ENCODE data around the gene ABTB2.
A peak's percentile ranks its signal among the peaks of the same experiment; 100 is the strongest.

Gene ABTB2

DNA sequence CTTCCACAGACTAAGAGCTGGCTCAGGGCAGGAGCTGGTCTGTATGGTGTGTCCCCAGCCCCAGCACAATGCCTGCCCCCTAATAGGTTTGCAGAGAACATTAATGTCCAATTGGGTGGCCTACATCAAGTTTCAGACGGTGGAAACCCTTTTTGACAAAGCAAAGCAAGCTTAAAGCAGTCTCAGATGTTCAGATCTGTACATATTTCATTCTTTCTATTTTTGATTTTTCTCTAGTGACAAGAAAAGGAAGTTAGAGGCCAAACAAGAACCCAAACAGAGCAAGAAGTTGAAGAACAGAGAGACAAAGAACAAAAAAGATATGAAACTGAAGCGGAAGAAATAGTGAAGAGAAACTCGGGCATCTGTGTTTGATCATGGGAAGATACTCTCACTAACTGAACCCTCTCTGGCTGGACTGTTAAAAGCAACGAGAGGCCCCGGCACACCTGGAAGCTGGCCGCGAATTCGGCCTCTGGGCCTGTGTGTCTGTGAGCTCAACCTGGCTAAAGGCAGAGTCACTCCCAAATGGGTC, 211.9 kb downstream of the ABTB2 start:
- FAIRE-seq = peak; percentile 70

DNA sequence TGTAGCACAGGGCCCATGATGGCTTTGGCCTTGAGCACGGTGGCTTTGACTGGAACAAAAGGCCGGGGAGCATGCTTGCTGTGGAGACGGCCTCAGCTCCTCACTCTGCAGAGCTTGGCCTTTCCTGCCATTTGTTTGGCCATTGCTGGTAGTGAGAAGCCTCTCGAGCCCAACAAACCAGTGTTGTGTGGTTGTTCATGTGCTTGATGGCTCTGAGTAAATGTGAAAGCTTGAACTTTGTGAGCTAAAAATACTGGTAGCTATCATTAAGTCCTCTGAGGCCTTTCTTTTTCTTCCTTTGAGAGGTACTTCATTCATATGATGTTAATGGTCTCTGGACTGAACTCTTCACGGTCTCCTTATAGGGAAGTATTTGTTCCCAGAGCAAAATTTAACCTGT, 212.7 kb downstream of the ABTB2 start:
- no peak for DNase-seq (ENCODE audit: extremely low spot score, insufficient read length, low read depth)
- peak; percentile 55 for FAIRE-seq

More for the DNA sequence above, 211.9 kb downstream of the ABTB2 start:
- no peak for DNase-seq (ENCODE audit: extremely low spot score, insufficient read length, low read depth)

DNA sequence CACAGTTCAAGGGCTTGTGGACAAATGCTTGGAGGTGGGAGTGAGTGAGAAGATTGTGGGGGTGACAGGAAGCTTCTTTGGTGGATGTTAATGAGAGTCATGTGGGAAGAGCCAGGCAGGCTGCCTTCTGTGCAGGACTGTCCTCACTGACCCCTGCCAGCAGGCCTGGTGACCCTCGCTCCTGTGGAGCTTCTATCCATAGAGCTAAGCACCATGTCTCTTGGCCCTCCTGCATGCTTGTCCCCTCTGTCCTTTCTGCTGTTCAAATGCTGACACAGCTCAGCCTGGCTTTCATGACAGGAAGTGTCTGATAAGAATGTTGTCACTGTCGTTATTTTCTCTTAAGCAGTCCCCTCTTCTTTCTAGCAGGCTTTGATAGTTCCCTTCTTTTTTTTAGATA, 214.8 kb downstream of the ABTB2 start:
- FAIRE-seq (no peak), DNase-seq (ENCODE audit: extremely low spot score, insufficient read length, low read depth) (no peak)

DNA sequence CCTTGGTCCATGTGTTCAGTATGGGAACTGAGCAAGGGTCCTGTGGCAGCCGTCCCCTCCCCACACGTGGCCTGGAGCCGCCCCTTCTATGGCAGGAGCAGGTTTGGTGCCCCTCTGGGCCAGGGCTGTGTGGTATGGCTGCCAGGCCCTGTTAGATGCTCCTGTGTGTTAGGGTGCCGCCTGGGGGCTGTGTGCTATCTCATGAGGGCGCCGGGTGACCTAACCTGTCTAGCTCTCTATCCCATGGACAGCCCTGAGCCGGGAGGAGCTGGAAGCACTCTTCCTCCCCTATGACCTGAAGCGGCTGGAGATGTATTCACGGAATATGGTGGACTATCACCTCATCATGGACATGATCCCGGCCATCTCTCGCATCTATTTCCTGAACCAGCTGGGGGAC, 217.7 kb downstream of the ABTB2 start:
- DNase-seq (ENCODE audit: extremely low spot score, insufficient read length, low read depth) (no peak), FAIRE-seq (no peak)

DNA sequence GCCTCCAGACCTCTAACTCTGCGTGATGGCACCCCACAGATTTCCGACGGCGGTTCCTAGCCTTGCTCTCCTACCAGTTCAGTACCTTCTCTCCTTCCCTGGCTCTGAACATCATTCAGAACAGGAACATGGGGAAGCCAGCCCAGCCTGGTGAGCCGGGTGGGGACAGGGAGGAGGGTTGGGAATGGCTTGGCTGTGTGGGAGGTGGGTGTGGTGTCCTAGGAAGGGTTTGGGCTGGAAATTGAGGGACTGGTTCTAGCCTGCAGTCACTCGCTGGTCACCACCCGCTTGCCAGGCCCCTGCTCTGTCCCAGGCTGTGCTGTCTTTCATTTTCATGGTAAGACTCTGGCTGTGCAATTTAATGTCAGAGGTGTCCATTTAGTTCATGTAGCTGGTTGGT, 218.5 kb downstream of the ABTB2 start:
- FAIRE-seq = no peak
- no peak for DNase-seq (ENCODE audit: extremely low spot score, insufficient read length, low read depth)

DNA sequence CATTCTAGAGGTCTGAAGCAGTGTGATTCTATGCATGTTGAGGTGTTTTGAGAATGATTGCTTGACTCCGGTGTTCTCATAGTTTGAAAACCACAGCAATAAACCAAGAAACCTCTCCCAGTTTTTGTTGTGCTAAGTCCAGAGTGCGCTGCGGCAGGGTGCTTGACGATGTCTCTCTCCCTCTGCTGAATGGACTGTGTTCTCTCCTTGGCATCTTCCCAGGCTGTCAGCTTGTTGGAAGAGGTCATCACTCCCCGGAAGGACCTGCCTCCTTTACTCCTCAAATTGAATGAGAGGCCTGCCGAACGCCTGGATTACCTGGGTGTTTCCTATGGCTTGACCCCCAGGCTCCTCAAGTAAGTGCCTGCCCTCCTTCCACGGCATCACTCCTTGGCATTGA, 221.4 kb downstream of the ABTB2 start:
- no peak for DNase-seq (ENCODE audit: extremely low spot score, insufficient read length, low read depth)
- FAIRE-seq = no peak

DNA sequence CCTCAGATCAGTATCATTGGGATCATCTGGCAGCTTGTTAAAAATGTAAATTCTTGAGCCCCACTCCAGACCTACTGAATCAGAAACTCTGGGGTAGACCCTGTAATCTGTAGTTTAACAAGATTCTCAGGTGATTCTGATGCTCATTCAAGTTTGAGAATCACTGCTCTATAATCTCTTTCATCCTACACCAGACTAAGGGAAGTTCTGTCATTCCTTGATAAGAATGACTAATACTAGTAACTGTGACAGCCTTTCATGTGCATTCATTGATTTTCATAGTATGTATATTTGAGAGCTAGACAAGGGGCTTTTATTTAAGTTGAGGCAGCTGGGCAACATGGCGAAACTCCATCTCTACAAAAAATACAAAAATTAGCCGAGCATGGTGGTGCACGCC, 222.4 kb downstream of the ABTB2 start:
- FAIRE-seq = no peak
- no peak for DNase-seq (ENCODE audit: extremely low spot score, insufficient read length, low read depth)

DNA sequence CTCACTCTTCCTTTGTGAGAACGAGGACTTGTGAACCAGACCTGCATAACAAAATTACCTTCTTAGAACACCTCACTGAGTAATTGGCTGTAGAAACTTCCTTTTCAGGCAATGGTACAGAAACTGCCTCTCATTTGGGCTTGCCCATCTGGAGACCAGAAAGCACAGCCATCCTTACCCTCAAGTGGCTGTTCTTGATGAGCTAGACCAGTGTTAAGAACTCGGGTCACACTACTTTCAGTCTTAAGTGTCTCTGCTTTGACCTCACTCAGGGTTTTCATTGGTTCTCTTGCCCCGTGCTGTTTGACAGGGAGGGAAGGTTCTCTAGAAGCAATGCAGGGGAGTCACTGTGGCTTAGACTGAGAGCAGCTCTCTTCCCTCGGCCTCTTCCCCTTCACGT, 223.0 kb downstream of the ABTB2 start:
- FAIRE-seq = no peak
- DNase-seq (ENCODE audit: extremely low spot score, insufficient read length, low read depth) = no peak

DNA sequence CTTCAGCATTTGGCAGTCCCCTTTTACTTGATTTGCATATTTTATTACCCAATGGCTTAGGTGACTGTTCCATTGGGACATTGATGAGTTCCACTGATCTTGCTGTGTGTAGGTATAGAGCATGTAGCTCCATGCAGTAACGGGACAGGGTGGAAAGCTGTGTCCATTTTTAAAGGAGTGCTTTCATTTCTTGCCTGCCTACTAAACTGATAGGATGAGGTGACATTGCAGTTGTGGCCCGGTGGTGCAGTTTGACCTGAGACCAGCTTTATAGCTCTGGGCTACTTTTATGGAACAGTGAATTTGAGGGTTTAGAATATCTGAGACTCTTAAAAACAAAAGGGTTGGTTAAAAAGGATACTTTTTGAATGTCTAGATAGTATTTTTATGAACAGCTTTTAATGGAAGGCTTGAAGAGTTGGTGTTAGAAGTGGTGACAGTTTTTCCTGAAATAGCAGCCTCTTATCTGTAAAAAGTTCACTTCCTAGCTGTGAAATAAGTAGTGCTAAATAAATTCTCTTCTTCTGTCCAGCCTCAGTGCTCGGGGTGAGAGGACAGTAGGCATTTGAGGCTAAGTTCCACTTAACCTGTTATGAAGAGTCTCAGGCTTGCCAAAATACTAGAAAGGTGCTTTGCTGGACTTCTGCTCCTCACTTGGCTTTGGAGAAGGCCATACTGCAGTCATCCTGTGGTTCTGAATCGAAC, 225.4 kb downstream of the ABTB2 start:
- FAIRE-seq (no peak), DNase-seq (ENCODE audit: extremely low spot score, insufficient read length, low read depth) (no peak)

DNA sequence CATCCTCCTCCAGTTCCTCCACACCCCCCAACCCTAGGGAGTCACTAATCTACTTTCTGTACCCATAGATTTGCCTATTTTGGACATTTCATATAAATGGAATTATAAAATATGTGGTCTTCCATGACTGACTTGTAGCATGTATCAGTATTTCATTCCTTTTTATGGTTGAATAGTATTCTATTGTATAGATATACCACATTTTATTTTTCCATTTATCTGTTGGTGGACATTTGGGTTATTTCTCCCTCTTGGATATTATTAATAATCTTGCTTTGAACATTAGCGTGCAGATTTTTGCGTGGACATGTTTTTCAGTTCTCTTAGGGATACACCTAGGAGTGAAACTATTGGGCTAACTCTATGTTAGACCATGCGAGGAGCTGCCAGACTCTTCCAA, 229.0 kb downstream of the ABTB2 start:
- DNase-seq (ENCODE audit: extremely low spot score, insufficient read length, low read depth) = no peak
- no peak for FAIRE-seq

DNA sequence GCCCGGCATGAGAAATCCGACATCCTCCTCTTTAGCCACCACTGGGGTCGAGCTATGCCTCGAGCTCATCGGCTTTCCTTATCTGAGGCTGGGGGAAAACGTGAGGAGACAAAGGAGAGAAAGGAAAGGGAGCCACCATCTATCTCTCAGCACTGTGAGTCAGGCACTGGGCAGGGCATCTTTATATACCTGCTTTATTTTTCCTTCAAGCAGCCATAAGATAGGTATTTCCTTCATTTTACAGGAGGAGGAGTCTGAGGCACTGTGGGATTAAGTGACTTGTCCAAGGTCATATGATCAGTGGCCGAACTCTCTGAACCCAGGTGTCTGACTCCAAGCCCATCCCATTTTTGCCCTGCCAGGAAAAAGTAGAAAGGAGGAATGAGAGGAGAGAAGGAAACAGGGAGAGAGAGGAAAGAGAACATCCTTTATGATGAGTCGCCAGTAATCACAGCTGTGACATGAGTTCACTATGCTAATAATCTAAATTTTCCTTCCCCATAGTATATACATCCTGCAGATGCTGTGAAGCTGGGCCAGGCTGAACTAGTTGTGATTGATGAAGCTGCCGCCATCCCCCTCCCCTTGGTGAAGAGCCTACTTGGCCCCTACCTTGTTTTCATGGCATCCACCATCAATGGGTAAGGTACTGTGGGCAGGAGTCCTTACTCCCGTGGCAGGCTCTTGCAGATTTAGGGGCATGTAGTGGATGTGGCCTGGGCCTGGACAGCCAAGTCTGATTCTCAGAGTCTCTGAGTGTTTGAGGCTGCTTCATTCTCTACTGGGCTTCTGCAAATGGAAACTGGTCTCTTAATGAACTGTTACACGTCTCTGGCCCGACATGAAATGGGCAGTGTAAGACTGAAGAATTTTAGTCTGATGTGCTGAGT, 230.6 kb downstream of the ABTB2 start:
- DNase-seq (ENCODE audit: extremely low spot score, insufficient read length, low read depth) (no peak), FAIRE-seq (no peak)

DNA sequence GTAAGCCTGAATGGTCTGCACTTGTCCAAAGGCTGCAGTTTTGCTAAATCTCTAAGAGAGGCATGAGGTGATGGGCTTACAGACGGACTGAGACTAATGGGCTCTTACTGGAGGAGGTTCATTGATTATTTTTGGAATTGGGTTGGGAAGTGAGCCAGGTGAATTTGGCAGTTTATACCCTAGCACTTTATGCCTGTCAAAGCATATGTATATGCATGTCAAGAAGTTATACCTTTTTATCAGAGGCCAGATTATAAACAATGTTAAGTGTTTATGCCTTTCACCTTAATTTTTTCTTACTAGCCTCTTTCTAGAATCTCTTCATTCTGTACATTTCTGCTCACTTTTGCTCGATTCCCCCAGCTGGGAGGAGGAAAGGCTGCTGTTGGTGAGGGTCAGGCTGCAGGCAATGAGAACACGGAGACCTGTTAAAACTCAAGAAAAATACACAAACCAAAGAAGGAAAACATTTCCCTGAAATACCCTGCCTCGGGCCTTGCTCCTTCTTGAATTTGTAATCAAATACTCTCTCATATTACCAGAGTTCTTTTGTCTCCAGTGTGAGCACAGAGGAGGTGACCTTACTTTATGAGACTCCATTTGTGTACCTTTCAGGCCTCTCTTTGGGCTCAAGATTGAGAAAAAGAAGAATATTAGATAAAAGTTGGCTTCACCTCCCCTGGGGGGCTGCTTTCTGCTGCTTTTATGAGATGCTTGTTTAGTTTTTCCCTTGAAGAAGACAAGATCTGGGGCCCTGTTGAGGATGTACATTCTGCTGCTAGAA, 232.7 kb downstream of the ABTB2 start:
- no peak for DNase-seq (ENCODE audit: extremely low spot score, insufficient read length, low read depth)
- no peak for FAIRE-seq

DNA sequence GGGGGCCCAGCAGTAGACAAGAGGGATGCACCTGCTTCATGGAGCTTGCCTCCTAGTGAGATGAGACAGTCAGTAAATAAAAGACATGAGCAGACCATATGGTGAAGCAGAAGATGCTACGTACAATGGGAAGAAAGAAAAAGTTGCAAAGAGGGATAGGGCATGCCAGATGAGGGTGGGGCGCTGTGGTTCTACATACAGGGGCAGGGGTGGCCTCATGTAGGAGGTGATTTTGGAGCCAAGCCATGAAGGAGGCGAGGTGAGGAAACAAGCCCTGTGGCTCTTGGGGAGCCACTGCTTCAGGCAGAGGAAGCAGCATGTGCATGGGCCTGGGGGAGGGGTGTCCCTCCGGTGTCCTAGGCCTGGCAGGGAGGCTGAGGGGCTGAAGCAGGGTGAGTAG, 237.2 kb downstream of the ABTB2 start:
- no peak for DNase-seq (ENCODE audit: extremely low spot score, insufficient read length, low read depth)
- FAIRE-seq = no peak

DNA sequence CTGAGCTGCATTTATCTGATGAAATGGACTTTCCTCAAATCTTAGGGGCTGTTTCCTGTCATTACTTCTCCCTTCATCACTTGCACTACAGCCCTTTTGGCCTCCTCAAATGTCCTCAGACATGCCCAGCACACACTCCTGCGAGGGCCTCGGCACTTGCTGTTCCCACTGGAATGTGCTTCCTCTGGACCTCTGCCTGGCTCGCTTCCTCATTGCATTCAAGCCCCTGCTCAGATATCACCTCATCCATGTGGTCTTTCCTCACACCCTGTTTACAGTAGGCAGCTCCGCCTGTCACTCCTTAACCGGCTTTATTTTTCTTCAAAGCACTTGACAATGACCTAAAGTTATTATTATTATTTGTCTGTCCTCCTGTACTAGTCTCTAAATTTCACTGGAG, 243.3 kb downstream of the ABTB2 start:
- DNase-seq (ENCODE audit: extremely low spot score, insufficient read length, low read depth) (no peak), FAIRE-seq (no peak)

DNA sequence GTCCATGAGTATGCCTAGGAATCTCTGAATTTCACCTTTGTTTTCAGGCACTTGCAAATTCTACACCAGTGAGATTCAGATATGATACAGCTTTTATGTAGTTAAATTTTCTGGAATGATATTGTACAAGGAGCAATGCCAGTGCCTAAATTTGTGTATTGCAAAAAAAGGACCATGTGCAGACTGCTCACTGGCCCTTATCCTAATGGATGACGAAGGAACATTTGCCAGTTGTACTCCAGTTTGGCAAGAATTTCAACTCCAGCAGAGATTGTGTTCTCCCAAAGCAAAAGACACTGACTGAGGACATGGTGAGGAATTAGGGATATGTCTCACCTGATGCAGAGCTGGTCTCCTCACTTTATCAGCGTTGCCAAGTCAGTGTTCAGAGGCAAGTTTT, 243.8 kb downstream of the ABTB2 start:
- no peak for FAIRE-seq

DNA sequence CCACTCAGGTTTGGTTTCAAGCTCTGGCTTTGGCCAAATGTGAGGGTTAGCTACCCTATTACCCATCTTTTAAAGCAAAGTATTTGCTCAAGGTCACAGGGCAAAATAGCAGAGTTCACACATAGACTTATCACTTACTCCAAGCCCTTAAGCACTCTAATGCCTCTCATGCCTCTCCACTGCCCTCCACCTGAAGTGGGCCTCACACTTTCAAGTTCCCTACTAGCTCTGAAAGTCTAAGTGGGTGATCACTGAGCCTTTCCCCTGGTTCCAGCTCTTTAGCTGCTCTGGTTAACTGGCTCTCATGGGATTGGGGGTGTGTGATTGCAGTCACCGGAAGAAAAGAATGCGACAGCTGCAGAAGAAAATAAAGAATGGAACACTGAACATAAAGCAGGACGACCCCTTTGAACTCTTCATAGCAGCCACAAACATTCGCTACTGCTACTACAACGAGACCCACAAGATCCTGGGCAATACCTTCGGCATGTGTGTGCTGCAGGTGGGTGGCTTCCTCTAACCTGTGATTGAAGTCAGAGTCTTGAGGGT, 246.0 kb downstream of the ABTB2 start:
- FAIRE-seq = no peak
- no peak for DNase-seq (ENCODE audit: extremely low spot score, insufficient read length, low read depth)

More for the DNA sequence above, 243.8 kb downstream of the ABTB2 start:
- DNase-seq (ENCODE audit: extremely low spot score, insufficient read length, low read depth) = no peak

DNA sequence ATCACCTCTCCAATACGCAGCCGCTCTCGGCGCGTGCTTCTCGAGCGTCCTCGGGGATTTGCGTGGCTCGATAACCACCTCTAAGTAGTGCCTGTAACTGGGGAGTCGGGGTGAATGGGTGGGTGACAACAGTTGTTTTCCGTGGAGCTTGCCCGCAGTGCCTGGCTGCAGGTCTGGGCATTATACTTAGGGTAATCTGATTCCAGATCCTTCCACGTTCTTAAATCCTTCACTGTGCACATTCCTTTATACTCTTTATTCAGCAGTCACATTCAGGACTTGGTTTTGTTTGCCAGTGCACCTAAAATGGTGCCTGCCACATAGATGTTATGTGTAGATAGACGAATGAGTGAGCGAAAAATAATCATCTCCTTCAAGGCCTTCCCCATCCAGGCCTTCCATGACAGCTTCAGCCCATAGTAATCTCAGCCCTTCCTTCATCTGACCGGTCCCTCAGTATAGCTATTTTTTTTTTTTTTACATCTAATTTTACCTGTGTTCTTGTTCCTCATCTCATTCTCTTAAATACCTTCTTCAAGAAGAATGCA, 251.8 kb downstream of the ABTB2 start:
- DNase-seq (ENCODE audit: extremely low spot score, insufficient read length, low read depth) = no peak
- FAIRE-seq = no peak

DNA sequence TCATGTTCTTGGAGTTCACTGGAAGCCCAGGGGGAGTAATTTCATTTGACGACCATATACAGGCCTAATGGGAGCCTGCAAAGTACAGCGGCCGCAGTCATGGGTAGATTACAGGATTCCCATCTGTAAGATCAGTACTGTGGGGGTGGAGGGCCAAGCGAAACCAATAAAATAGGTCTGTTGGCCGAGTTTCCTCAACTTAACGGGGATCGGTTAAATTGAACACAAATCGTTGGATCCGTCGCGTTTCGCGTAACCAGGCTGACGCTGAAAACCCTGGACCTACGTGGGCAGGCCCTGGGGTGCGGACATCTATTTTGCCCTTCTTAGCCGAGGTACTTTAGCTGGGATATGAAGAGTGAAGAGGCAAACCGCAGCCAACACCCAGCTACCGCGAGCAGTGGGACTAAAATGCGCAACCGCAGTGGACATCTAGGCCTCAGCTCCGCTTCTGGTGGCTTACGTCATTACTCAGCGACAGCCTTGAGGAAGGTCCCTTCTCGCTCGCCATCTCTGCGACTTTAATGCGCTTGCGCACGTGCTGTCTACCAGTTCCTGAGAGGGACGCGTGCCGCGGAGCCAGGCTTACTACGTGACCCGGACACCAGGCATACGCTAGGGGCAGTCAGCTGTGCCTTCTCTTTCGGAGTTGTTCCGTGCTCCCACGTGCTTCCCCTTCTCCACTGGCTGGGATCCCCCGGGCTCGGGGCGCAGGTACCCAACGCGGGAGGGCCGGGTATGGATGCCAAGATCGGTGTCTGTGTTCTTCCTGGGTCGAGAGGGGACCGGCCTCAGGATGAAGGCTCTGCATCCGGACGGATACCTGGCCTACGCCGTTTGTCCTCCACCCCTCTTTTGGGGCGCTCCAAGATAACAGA, 252.5 kb downstream of the ABTB2 start, which contains the start of gene NAT10:
NAT10 (plus strand) TSS at position 551 of the 878 bp plus-strand sequence. CDS start 2,597 bp downstream, outside the sequence.
- DNase-seq (ENCODE audit: extremely low spot score, insufficient read length, low read depth) = peak; percentile 87
- FAIRE-seq = peak; percentile 98

DNA sequence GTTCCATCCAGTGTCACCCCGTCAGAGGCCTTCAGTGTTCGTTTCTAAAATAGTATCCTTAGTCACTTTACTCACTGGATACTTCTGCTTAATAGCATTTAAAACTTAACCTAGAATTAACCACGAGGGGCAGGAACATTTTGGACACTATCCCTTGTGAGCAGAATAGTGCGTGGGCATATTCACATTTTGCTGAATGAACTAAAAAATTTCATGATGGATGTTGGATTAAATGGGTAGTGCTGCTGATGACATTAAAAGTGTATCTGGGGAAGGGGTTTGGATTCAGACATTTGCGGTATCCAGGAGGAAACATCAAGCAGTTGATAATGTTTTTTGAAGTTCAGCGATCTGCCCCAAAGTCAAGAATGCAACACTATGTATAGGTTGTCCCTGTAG, 253.1 kb downstream of the ABTB2 start:
- FAIRE-seq (no peak), DNase-seq (ENCODE audit: extremely low spot score, insufficient read length, low read depth) (no peak)
